Measurements from ENCODE around the gene BCAS2. TPM values are rescaled to one million over a fixed set of nuclear protein-coding genes. Genes with fewer than 3 reads are reported as not detected.
A peak's percentile ranks its signal among the peaks of the same experiment; 100 is the strongest.

The BCAS2 gene
- total RNA-seq, 1 donor from 2014 or later: 39.5 TPM

DNA sequence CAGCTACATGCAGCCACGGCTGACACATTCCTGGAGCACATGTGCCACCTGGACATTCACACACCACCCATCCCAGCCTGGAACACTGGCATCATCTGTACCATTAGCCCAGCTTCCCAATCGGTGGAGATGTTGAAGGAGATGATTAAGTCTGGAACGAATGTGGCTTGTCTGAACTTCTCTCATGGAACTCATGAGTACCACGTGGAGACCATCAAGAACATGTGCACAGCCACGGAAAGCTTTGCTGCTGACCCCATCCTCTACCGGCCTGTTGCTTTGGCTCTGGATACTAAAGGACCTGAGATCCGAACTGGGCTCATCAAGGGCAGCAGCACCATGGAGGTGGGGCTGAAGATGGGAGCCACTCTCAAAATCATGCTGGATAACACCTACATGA lies 45.4 kb downstream of the BCAS2 start:
- no peak for DNase-seq (ENCODE audit: low spot score in 2 of 2, unreplicated experiment in 2 of 2)
- TF ChIP-seq, protein P1, sequence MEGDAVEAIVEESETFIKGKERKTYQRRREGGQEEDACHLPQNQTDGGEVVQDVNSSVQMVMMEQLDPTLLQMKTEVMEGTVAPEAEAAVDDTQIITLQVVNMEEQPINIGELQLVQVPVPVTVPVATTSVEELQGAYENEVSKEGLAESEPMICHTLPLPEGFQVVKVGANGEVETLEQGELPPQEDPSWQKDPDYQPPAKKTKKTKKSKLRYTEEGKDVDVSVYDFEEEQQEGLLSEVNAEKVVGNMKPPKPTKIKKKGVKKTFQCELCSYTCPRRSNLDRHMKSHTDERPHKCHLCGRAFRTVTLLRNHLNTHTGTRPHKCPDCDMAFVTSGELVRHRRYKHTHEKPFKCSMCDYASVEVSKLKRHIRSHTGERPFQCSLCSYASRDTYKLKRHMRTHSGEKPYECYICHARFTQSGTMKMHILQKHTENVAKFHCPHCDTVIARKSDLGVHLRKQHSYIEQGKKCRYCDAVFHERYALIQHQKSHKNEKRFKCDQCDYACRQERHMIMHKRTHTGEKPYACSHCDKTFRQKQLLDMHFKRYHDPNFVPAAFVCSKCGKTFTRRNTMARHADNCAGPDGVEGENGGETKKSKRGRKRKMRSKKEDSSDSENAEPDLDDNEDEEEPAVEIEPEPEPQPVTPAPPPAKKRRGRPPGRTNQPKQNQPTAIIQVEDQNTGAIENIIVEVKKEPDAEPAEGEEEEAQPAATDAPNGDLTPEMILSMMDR (IDR thresholded peaks at IDR 0.05; ENCODE audit: unreplicated experiment): no peak
- no peaks in the 10 kb centered on the region for H3K27me3 Mint-ChIP-seq (ENCODE audit: low read depth)
- no peaks in the 10 kb centered on the region for H3K36me3 Mint-ChIP-seq
- H3K9me3 Mint-ChIP-seq: no peaks in the 10 kb centered on the region
- peaks cover 11% of the 10 kb centered on the region for H3K4me1 Mint-ChIP-seq
- H3K4me3 Mint-ChIP-seq: no peak overlapping the region
- no peak overlapping the region for H3K27ac Mint-ChIP-seq

DNA sequence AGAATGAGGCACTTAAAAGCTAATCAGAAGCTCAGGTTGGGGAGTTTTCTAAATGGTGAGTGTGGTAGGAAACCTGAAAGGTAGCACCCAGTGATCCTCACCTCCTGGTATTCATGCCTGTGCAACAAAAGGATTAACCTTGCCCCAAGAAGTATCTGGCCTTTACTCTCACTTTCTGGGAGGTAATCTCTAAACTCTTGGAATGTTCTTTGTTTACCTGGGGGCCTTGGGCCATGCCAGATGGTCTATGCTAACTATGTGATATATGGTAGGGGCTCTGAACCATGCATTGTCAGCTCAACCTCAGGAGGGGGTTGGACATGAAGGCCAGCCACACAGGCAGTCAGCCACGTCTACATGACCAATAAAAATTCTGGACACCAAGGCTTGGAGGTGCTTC lies 46.0 kb downstream of the BCAS2 start:
- peaks cover 5% of the 10 kb centered on the region for H3K4me1 Mint-ChIP-seq
- no peak overlapping the region for H3K4me3 Mint-ChIP-seq
- H3K27ac Mint-ChIP-seq: no peak overlapping the region
- no peaks in the 10 kb centered on the region for H3K36me3 Mint-ChIP-seq
- TF ChIP-seq, protein P1 (IDR thresholded peaks at IDR 0.05; ENCODE audit: unreplicated experiment): no peak
- no peaks in the 10 kb centered on the region for H3K27me3 Mint-ChIP-seq (ENCODE audit: low read depth)
- DNase-seq (ENCODE audit: low spot score in 2 of 2, unreplicated experiment in 2 of 2): no peak
- no peaks in the 10 kb centered on the region for H3K9me3 Mint-ChIP-seq

DNA sequence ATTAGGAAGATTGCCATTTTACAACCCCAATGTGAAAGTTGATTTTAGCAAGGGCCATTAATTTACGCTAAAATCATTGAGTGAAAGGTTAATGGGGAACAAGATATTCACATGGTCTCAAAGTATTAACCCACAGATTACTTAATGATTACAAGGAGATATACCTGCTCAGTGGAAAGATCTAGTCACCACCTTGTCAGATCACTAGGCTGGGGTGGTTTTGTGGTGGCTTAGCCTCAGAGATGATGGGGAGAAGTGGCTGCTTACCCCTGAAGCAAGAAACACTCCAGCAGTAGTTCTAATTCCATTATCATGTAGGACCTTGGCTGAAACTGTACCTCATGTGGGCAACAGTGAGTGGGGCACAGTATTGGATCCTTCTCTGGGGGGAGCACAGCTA lies 50.3 kb downstream of the BCAS2 start:
- H3K27ac Mint-ChIP-seq: no peak overlapping the region
- no peaks in the 10 kb centered on the region for H3K27me3 Mint-ChIP-seq (ENCODE audit: low read depth)
- TF ChIP-seq, protein P1 (IDR thresholded peaks at IDR 0.05; ENCODE audit: unreplicated experiment): no peak
- no peaks in the 10 kb centered on the region for H3K9me3 Mint-ChIP-seq
- H3K4me3 Mint-ChIP-seq: no peak overlapping the region
- H3K36me3 Mint-ChIP-seq: no peaks in the 10 kb centered on the region
- DNase-seq (ENCODE audit: low spot score in 2 of 2, unreplicated experiment in 2 of 2): no peak
- H3K4me1 Mint-ChIP-seq: peaks cover 2% of the 10 kb centered on the region

DNA sequence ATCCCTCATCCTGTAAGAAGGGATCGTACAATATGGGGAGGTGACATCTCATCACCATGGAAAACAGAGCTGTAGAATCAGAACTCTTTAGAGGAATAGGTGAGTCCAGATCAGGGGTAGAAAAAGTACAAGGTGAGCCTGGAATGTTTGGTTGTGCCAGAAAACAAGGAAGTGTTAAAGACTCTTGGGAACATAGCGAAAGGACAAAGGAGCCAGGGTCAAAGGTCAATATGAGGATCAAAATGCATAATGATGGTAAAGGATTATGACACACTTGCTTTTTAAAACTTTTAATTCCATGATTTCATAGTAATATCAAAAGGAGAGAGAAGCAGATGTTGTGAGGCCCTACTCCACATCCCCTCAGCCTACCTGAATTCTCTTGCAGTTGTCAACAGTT lies 51.2 kb downstream of the BCAS2 start:
- no peak overlapping the region for H3K27ac Mint-ChIP-seq

DNA sequence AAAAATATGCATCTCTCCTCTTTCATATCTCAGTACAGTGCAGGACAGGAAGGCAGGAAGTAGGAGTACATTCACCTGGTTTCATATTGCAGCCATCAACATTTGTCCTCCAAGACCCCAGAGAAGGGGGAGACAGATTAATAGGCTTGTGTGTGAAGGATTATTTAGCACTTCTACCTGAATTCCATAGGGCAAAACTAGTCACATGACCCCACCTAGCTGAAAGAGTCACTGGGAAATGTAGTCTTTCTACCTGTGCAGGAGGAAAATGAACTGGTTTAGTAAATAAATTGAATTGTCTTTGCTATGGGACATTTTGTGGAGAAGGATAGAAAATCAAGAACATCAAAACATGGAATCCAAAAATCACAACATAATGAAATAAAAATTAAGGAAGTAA lies 56.5 kb downstream of the BCAS2 start:
- Mint-ChIP-seq H3K36me3 (no peaks in the 10 kb centered on the region), H3K27me3 (ENCODE audit: low read depth) (no peaks in the 10 kb centered on the region), H3K4me3 (no peak overlapping the region), H3K9me3 (no peaks in the 10 kb centered on the region), H3K4me1 (peaks cover 13% of the 10 kb centered on the region), H3K27ac (peak overlapping the region; percentile 32)
- no peak for DNase-seq (ENCODE audit: low spot score in 2 of 2, unreplicated experiment in 2 of 2)
- TF ChIP-seq, protein P1 (IDR thresholded peaks at IDR 0.05; ENCODE audit: unreplicated experiment): no peak

More for the DNA sequence above, 51.2 kb downstream of the BCAS2 start:
- H3K27me3 Mint-ChIP-seq (ENCODE audit: low read depth): no peaks in the 10 kb centered on the region
- H3K36me3 Mint-ChIP-seq: no peaks in the 10 kb centered on the region
- DNase-seq (ENCODE audit: low spot score in 2 of 2, unreplicated experiment in 2 of 2): no peak
- TF ChIP-seq, protein P1 (IDR thresholded peaks at IDR 0.05; ENCODE audit: unreplicated experiment): no peak
- H3K4me1 Mint-ChIP-seq: no peaks in the 10 kb centered on the region
- no peak overlapping the region for H3K4me3 Mint-ChIP-seq
- no peaks in the 10 kb centered on the region for H3K9me3 Mint-ChIP-seq

DNA sequence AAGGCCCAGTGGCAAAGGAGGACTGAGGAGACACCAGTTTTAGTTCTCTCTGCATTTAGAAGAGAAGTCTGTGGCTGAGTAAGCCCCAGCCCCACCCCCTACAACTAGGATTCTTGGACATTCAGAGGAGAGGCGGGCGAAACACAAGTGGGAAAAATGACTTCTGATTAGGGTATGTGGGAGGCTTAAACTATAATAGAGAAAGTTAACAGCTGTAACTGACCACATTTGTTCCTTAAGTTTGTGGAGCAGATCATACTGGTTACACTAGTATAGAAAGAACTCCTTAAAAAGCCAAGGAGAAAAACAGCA lies 59.2 kb downstream of the BCAS2 start:
- no peak overlapping the region for H3K4me3 Mint-ChIP-seq
- H3K27ac Mint-ChIP-seq: no peak overlapping the region
- H3K4me1 Mint-ChIP-seq: peaks cover 13% of the 10 kb centered on the region
- H3K36me3 Mint-ChIP-seq: no peaks in the 10 kb centered on the region
- no peak for DNase-seq (ENCODE audit: low spot score in 2 of 2, unreplicated experiment in 2 of 2)
- no peaks in the 10 kb centered on the region for H3K9me3 Mint-ChIP-seq
- H3K27me3 Mint-ChIP-seq (ENCODE audit: low read depth): no peaks in the 10 kb centered on the region
- TF ChIP-seq, protein P1 (IDR thresholded peaks at IDR 0.05; ENCODE audit: unreplicated experiment): no peak

All from mesothelial cell of epicardium (in vitro differentiated cells).